Astrocyte (in vitro differentiated cells and primary cell): Measurements from ENCODE around the gene CCDC91.

ENCODE experiments used
- CTCF ChIP-seq: IDR thresholded peaks from 2 replicates; pipeline ENCODE4 v1.5.1; 2011; ENCODE audit warnings: low read depth, mild to moderate bottlenecking, inconsistent platforms, low read length, moderate library complexity; ENCODE audit not compliant: insufficient read depth
- EZH2 ChIP-seq: IDR thresholded peaks from 2 replicates; pipeline ENCODE4 v1.6.1; 2012; ENCODE audit warnings: mild to moderate bottlenecking, low read length, inconsistent platforms; ENCODE audit not compliant: insufficient read depth

DNA sequence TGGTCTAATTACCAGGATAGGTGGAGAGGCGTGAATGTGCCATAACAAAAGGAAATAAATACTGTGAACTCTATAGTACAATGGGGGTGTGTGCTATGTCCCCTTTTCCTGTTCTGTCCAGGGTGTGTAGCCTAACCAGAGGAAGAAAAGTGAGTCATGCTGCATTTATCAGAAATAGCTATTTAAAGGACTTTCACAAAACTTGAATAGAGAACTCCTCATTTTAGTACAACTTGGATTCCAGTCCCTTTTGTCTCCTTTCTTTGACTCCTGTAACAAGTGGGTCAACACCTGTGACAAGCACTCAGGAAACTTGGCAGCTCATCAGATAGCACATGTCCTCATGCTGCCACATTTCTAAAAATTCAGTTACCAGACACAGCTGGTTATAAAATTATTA is 123.4 kb downstream of the CCDC91 start:
- no peak for TF ChIP-seq CTCF
- no peak for TF ChIP-seq EZH2
